SK-N-SH treated with all-trans-retinoic acid at 6 μM for 48 hours (cell line): ENCODE data around the gene BICD1.

Experiments used
- ATAC-seq: fragments of 200-7000 bp; cut with Tn5 transposase; 3 replicates; pipeline ENCODE4 v1.9.1; 2020; ENCODE audit warnings: mild to moderate bottlenecking, moderate library complexity
- ARNTL ChIP-seq: fragments of 450-650 bp; formaldehyde crosslinking; IDR thresholded peaks from 2 replicates; pipeline ENCODE4 v1.5.0; 2020; ENCODE audit warnings: low read depth, mild to moderate bottlenecking, moderate library complexity, borderline replicate concordance
- BACH2 ChIP-seq: fragments of 250-450 bp; sonication (Bioruptor Pico); IDR thresholded peaks from 2 replicates; pipeline ENCODE4 v1.9.0; 2021; ENCODE audit warnings: mild to moderate bottlenecking, borderline replicate concordance
- CSDC2 ChIP-seq: fragments of 250-450 bp; sonication (Bioruptor Pico); IDR thresholded peaks from 2 replicates; pipeline ENCODE4 v1.5.0; 2020; ENCODE audit warnings: mild to moderate bottlenecking, moderate library complexity
- ESRRG ChIP-seq: fragments of 250-450 bp; sonication (Bioruptor Pico); IDR thresholded peaks from 2 replicates; pipeline ENCODE4 v1.6.1; 2021; ENCODE audit warnings: mild to moderate bottlenecking
- GLIS3 ChIP-seq: fragments of 250-450 bp; sonication (Bioruptor Pico); IDR thresholded peaks from 2 replicates; pipeline ENCODE4 v1.5.0; 2020; ENCODE audit warnings: mild to moderate bottlenecking, moderate library complexity
- ISL1 ChIP-seq: fragments of 250-450 bp; sonication (Bioruptor Pico); IDR thresholded peaks from 2 replicates; pipeline ENCODE4 v2.1.2; 2022; ENCODE audit warnings: mild to moderate bottlenecking, moderate library complexity
- OSR1 ChIP-seq: fragments of 250-450 bp; sonication (Bioruptor Pico); IDR thresholded peaks from 2 replicates; pipeline ENCODE4 v1.8.0; 2022; ENCODE audit warnings: moderate library complexity, mild to moderate bottlenecking, inconsistent platforms
- PPARA ChIP-seq: fragments of 250-450 bp; sonication (Bioruptor Pico); IDR thresholded peaks from 2 replicates; pipeline ENCODE4 v1.5.0; 2020; ENCODE audit warnings: mild to moderate bottlenecking, borderline replicate concordance
- RARB ChIP-seq: fragments of 250-450 bp; sonication (Bioruptor Pico); IDR thresholded peaks from 2 replicates; pipeline ENCODE4 v1.8.0; 2021; ENCODE audit warnings: mild to moderate bottlenecking, moderate library complexity
- TCF4 ChIP-seq: fragments of 250-450 bp; sonication (Bioruptor Pico); IDR thresholded peaks from 2 replicates; pipeline ENCODE4 v1.8.0; 2021; ENCODE audit warnings: mild to moderate bottlenecking, moderate library complexity, borderline replicate concordance
- TOX ChIP-seq: fragments of 250-450 bp; sonication (Bioruptor Pico); IDR thresholded peaks from 2 replicates; pipeline ENCODE4 v1.8.0; 2021; ENCODE audit warnings: mild to moderate bottlenecking, moderate library complexity, borderline replicate concordance
- ZC3H10 ChIP-seq: fragments of 250-450 bp; sonication (Bioruptor Pico); IDR thresholded peaks from 2 replicates; pipeline ENCODE4 v1.5.1; 2021; ENCODE audit warnings: mild to moderate bottlenecking, moderate library complexity
- ZFP3 ChIP-seq: fragments of 250-450 bp; sonication (Bioruptor Pico); IDR thresholded peaks from 2 replicates; pipeline ENCODE4 v1.5.0; 2020; ENCODE audit warnings: mild to moderate bottlenecking, moderate library complexity
- ZFP30 ChIP-seq: fragments of 450-650 bp; formaldehyde crosslinking; IDR thresholded peaks from 2 replicates; pipeline ENCODE4 v1.5.0; 2022; ENCODE audit warnings: mild to moderate bottlenecking, moderate library complexity
- ZNF565 ChIP-seq: fragments of 450-650 bp; formaldehyde crosslinking; conservative IDR thresholded peaks from 2 replicates; pipeline ENCODE4 v1.5.0; 2020; ENCODE audit warnings: low read depth, mild to moderate bottlenecking, moderate library complexity
- ZNF70 ChIP-seq: fragments of 450-650 bp; formaldehyde crosslinking; IDR thresholded peaks from 2 replicates; pipeline ENCODE4 v1.5.0; 2020; ENCODE audit warnings: mild to moderate bottlenecking, moderate library complexity
- ZNF8 ChIP-seq: fragments of 450-650 bp; formaldehyde crosslinking; IDR thresholded peaks from 2 replicates; pipeline ENCODE4 v1.5.0; 2020; ENCODE audit warnings: mild to moderate bottlenecking, moderate library complexity
- TF ChIP-seq, protein P1 (sequence below): fragments of 250-450 bp; sonication (Bioruptor Pico); IDR thresholded peaks from 2 replicates; pipeline ENCODE4 v1.8.0; 2021; ENCODE audit warnings: low read depth, mild to moderate bottlenecking, moderate library complexity, borderline replicate concordance
- TF ChIP-seq, protein P2 (sequence below): fragments of 250-450 bp; sonication (Bioruptor Pico); IDR thresholded peaks from 2 replicates; pipeline ENCODE4 v1.5.1; 2020; ENCODE audit warnings: low read depth, mild to moderate bottlenecking, moderate library complexity
- TF ChIP-seq, protein P3 (sequence below): fragments of 250-450 bp; sonication (Bioruptor Pico); IDR thresholded peaks from 2 replicates; pipeline ENCODE4 v1.5.1; 2021; ENCODE audit warnings: mild to moderate bottlenecking, moderate library complexity
- TF ChIP-seq, protein P4 (sequence below): fragments of 250-450 bp; sonication (Bioruptor Pico); IDR thresholded peaks from 2 replicates; pipeline ENCODE4 v1.5.0; 2020; ENCODE audit warnings: mild to moderate bottlenecking, moderate library complexity

Gene BICD1

DNA sequence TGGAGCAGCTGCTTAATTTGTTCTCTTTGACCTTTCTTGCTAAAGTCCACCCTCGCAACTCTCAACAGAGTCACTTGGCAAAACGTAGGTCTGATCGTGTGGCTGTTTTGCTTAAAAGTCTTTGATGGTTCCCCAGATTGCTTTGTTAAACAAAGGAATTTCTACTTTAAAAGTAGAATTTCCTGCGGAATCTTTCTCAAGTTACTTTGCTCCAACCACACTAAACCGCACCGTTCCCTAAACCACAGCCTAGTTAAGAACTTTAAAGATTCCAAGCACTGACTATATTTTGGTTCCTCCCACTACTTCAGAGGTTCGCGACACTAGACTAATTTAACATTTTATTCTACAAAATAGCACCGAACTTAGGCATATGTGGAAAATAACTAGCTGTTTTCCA is 177.9 kb downstream of the BICD1 start:
- TF ChIP-seq OSR1 (CRISPR knock-in tag) (no peak), CSDC2 (CRISPR knock-in tag) (no peak), TCF4 (CRISPR knock-in tag) (no peak)
- TF ChIP-seq, protein P1, sequence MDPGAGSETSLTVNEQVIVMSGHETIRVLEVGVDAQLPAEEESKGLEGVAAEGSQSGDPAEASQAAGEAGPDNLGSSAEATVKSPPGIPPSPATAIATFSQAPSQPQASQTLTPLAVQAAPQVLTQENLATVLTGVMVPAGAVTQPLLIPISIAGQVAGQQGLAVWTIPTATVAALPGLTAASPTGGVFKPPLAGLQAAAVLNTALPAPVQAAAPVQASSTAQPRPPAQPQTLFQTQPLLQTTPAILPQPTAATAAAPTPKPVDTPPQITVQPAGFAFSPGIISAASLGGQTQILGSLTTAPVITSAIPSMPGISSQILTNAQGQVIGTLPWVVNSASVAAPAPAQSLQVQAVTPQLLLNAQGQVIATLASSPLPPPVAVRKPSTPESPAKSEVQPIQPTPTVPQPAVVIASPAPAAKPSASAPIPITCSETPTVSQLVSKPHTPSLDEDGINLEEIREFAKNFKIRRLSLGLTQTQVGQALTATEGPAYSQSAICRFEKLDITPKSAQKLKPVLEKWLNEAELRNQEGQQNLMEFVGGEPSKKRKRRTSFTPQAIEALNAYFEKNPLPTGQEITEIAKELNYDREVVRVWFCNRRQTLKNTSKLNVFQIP (CRISPR knock-in tag), result no peak
- ATAC-seq, result no peak

DNA sequence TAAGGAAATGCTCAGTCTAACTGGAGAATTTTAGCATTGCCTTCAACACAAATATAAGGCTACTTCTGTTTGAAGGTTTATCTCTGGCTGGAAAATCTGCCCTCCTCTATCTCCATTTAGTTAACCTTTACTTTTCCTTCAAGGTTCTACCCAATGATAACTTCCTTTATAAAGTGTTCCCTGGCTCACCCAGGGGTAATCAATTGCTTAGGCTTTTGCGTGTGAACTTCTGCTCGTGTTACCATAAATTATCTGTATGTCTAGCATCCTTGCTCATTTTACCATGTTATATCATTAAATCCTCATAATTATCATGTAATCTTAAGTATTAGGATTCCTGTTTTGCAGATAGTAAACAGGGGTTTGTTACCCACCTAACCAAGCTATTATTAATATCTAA is 178.4 kb downstream of the BICD1 start:
- no peak for ATAC-seq
- TF ChIP-seq ISL1 (CRISPR knock-in tag), result no peak
- TF ChIP-seq, protein P2, sequence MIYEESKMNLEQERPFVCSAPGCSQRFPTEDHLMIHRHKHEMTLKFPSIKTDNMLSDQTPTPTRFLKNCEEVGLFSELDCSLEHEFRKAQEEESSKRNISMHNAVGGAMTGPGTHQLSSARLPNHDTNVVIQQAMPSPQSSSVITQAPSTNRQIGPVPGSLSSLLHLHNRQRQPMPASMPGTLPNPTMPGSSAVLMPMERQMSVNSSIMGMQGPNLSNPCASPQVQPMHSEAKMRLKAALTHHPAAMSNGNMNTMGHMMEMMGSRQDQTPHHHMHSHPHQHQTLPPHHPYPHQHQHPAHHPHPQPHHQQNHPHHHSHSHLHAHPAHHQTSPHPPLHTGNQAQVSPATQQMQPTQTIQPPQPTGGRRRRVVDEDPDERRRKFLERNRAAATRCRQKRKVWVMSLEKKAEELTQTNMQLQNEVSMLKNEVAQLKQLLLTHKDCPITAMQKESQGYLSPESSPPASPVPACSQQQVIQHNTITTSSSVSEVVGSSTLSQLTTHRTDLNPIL (CRISPR knock-in tag), result no peak
- no peak for TF ChIP-seq ZFP3
- no peak for TF ChIP-seq TOX (CRISPR knock-in tag)
- TF ChIP-seq ARNTL (CRISPR knock-in tag), result no peak
- no peak for TF ChIP-seq ESRRG (CRISPR knock-in tag)
- TF ChIP-seq ZFP30 (CRISPR knock-in tag), result no peak
- TF ChIP-seq ZC3H10, result no peak

DNA sequence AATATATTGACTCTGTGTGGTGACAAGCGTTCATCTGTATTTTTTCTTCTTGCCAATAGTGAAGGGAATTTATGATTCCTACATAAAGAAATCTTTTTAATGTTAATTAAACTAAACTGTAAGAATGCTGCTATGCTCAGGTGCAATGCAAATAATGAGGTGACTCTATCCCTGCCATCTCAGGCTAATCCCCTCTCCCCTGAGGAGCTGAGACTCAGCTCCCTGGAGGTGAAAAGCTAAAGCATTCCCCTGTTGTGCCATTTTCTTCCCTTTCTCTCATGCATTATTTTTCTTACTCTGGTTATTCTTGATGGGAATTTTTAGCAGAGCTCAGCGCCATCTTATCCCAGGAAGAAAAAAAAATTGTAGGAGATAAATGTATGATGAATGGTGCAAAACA is 178.8 kb downstream of the BICD1 start:
- no peak for ATAC-seq
- TF ChIP-seq GLIS3 (CRISPR knock-in tag) (no peak), ZFP30 (CRISPR knock-in tag) (no peak), ESRRG (CRISPR knock-in tag) (no peak), TCF4 (CRISPR knock-in tag) (no peak), ZNF8 (no peak)
- TF ChIP-seq, protein P3, sequence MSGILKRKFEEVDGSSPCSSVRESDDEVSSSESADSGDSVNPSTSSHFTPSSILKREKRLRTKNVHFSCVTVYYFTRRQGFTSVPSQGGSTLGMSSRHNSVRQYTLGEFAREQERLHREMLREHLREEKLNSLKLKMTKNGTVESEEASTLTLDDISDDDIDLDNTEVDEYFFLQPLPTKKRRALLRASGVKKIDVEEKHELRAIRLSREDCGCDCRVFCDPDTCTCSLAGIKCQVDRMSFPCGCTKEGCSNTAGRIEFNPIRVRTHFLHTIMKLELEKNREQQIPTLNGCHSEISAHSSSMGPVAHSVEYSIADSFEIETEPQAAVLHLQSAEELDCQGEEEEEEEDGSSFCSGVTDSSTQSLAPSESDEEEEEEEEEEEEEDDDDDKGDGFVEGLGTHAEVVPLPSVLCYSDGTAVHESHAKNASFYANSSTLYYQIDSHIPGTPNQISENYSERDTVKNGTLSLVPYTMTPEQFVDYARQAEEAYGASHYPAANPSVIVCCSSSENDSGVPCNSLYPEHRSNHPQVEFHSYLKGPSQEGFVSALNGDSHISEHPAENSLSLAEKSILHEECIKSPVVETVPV (CRISPR knock-in tag), result no peak
- TF ChIP-seq, protein P4, sequence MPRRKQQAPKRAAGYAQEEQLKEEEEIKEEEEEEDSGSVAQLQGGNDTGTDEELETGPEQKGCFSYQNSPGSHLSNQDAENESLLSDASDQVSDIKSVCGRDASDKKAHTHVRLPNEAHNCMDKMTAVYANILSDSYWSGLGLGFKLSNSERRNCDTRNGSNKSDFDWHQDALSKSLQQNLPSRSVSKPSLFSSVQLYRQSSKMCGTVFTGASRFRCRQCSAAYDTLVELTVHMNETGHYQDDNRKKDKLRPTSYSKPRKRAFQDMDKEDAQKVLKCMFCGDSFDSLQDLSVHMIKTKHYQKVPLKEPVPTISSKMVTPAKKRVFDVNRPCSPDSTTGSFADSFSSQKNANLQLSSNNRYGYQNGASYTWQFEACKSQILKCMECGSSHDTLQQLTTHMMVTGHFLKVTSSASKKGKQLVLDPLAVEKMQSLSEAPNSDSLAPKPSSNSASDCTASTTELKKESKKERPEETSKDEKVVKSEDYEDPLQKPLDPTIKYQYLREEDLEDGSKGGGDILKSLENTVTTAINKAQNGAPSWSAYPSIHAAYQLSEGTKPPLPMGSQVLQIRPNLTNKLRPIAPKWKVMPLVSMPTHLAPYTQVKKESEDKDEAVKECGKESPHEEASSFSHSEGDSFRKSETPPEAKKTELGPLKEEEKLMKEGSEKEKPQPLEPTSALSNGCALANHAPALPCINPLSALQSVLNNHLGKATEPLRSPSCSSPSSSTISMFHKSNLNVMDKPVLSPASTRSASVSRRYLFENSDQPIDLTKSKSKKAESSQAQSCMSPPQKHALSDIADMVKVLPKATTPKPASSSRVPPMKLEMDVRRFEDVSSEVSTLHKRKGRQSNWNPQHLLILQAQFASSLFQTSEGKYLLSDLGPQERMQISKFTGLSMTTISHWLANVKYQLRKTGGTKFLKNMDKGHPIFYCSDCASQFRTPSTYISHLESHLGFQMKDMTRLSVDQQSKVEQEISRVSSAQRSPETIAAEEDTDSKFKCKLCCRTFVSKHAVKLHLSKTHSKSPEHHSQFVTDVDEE (CRISPR knock-in tag), result no peak
- TF ChIP-seq, protein P2 (CRISPR knock-in tag), result no peak

DNA sequence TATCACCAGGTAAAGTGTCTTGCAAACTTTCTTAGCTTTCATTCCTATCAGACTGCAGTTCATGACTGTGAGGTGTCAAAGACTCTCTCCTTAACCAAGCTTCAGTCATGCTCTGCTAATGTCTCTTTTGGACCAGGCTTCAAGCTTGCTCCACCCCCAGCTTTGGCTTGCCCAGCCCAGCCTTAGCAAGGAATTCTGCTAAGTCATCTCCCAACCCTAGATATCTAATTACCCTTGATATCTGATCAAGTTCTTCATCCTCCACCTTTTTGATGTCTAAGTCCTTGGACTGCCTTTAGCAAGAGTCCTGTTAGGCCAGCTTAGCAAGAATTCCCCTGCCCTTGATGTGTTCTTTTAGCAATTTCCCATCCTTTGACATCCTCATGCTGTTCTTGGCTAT is 183.8 kb downstream of the BICD1 start:
- no peak for TF ChIP-seq BACH2 (CRISPR knock-in tag)
- TF ChIP-seq ZNF565, result no peak
- no peak for TF ChIP-seq TCF4 (CRISPR knock-in tag)
- no peak for TF ChIP-seq ZNF70 (CRISPR knock-in tag)
- TF ChIP-seq ARNTL (CRISPR knock-in tag), result no peak
- no peak for TF ChIP-seq RARB (CRISPR knock-in tag)
- TF ChIP-seq ESRRG (CRISPR knock-in tag), result no peak
- no peak for TF ChIP-seq ZFP30 (CRISPR knock-in tag)
- TF ChIP-seq, protein P4 (CRISPR knock-in tag), result no peak
- no peak for TF ChIP-seq PPARA (CRISPR knock-in tag)
- TF ChIP-seq OSR1 (CRISPR knock-in tag), result no peak
- no peak for TF ChIP-seq ZC3H10
- no peak for TF ChIP-seq ZFP3
- ATAC-seq, result peak; percentile 22; the same call in 1 of the 3 replicates
